HG03108 (cell line): Measurements from ENCODE around the gene CENPX.

Source experiments
- ATAC-seq: cut with Tn5 transposase; IDR thresholded peaks from one replicate; pipeline ENCODE4 v1.9.1; 2021; ENCODE audit warnings: moderate library complexity; ENCODE audit not compliant: unreplicated experiment

Gene CENPX

DNA sequence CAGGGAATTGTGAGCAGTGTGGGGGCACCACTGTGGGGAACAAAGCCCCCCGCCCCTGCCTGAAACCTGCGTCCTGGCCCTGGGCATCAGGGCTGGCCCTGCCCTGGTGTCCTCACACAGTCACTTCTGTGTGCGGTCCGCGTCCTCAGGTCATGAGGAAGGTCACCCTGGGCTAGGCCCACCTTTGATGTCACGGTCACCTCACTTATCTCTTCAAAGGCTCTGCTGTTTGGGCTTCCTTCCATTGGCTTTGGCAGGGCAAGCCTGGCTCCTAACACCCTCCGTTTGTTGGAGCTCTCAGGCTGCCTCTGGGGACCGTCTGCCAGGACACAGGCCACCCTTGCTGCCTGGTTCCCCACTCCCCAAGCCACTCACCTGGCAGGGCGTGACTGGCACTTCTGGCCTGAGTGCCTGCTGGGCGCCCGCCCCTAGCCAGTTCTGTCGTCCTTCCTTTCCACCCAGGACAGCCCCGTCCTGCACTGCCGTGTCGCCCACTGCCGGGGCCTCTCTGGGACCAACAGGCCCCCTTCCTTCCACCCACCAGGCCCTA, 8.8 kb downstream of the CENPX start:
- no peak for ATAC-seq

DNA sequence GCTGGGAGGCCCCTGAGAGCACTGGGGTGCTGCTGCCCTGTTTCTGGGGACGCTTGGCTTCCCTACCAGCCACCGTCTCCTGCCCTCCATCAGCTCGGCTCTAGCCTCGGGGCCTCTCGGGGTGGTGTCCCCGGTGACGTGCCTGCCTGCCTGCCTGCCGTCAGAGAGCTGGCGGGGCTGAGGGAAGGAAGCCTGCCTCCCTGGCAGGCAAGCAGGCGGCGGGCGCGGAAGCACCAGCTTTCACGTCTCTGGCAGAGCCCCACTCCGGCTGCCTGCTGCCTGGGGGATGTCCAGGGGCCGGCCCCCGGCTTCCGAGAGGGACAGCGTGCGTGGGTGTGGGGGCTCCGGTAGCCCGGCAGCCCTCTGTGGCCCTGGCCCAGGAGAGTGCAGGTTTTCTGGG, 9.3 kb downstream of the CENPX start:
- no peak for ATAC-seq

DNA sequence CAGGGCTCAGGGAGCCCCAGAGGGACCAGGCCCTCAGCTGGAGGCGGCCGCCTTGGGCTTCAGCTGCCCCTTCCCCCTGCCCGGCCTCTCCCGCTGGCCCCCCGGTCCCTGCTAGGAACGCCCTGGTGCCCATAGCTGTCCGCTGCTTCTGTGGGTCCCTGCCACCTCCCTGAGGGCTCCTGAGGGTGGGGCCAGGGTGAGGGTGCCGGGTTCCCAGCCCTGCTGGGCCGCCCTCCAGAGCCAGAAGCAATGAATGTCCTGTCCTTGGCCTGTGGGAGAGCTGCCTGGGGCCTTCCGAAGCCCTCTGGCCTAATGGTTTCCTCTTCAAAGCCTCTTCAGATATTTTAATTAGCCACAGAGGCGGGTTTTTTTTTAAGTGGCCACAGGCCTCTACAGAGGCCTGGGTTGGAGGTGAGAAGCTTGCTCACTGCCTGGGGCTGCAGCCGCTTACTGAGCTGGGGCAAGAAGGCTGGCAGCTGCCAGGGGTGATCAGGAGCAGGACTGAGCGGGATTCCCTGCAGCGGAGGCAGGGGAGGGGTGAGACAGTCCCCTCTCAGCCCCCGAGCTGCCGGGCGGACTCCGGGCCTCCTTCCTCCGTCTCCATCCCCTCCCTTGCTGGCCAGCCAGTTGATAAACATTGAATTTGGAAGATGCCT, 9.9 kb downstream of the CENPX start:
- ATAC-seq = no peak

DNA sequence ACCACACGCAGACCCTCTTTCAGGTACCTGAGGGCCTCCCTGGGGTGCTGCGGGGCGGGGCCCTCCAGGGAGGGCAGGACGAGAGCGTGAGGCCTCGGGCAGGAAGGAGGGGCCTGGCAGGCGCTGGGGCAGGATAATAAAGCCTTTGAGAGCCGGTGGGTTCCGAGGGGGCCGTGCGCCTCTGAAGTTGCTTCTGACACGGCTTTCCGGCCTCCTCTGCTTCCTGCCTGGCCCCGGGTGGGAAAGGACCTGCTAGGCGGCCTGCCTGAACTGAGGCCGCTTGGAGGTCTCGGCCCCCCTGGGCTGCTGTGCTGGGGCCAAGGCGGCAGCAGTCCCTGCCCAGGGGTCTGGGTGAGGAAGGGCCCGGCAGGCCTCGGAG, 10.4 kb downstream of the CENPX start:
- ATAC-seq = no peak

DNA sequence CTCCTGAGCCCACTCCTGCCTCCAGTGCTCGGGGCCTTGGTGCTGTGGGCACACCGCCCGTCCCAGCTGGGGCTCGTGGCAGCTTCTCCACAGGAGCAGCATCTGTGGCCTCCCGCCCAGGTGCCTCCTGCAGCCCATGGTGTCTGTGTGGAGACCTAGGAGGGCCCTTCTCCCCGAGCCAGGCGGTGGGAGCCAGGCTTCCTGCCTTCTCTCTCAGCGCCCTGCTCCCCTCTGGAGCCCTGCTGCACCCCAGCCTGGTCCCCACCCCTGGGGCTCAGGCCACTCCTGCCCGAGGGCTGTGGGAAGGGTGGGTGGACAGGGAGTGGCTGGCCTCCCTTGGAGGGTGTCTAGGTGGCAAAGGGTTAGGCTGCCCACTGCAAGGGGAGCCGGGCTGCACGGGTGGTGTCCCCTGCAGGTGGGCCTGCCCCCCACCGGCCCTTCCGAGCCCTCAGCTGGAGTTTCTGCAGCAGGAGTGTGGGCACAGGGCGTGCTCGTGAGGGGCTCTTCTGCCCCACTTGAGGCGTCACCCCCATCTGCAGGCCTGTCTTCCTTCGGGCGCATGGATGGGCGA, 11.0 kb downstream of the CENPX start:
- ATAC-seq = no peak

DNA sequence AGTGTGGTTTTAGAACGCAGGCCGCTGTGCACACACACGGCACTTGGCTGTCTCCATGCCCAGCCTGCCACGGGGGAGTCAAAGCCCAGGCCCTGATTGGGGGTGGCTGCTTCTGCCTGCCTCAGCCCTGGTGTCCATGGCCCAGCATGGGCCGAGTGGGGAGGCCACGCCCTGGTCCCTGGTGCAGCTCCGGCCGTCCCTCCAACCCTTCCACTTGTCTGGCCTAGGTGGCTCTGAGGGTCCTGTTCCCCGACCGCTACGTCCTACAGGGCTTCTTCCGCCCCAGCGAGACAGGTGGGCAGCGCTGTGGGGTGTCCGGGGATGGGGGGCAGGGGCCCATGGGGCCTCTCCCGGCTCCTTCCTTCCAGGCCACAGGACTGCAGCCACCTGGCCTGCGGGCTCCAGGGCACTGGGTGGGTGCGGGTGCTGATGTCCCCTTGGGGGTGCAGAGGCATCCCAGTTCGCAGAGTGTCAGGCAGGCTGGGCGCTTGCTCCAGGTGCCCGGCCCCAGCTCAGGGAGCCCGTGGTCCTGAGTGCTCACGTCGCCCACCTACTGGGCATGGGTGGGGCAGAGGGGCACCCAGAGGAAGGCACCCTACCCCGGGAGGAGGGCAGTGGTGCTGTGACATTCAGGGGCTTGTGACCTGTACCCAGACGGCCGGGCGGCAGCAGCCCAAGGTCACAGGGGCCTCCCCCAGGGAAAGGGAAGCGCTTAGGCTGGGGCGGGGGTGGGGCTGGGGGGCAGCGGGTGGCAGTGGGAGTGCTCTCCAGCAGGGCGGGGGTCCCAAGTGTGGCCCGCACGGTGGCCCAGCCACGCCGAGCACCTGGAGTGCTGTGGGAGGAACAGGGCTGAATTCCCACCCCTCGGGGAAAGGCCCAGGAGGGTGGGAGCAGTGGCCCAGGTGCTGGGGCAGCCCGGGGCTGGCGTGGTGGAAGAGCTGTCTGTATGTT, 11.8 kb downstream of the CENPX start:
- no peak for ATAC-seq

DNA sequence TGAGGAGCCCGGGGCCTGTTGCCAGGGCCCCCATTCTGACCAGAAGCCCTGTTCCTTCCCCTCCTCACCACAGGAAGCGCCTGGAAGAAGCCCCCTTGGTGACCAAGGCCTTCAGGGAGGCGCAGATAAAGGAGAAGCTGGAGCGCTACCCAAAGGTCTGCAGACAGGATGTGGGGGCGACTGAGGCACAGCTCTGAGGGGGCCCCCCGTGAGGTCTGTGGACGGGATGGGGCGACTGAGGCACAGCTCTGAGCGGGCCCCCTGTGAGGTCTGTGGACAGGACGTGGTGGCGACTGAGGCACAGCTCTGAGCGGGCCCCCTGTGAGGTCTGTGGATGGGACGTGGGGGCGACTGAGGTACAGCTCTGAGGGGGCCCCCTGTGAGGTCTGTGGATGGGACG, 13.3 kb downstream of the CENPX start:
- ATAC-seq = no peak

DNA sequence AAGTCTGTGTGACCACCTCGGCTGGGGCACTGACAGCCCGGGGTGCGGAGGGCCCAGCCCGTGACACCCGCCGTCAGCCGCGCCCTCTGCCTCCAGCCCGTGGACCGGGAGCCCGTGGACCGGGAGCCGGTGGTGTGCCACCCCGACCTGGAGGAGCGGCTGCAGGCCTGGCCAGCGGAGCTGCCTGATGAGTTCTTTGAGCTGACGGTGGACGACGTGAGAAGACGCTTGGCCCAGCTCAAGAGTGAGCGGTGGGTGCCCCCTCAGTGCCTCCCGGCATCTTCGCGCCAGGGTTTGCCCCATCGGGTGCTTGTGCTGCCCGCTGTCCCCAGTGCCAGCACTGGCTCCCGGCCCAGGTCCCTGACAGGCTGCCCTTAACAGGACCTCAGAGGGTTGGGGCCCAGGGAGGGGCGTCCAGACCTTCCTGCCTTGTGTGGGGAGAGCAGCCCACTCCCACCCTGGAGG, 13.7 kb downstream of the CENPX start:
- ATAC-seq = no peak

DNA sequence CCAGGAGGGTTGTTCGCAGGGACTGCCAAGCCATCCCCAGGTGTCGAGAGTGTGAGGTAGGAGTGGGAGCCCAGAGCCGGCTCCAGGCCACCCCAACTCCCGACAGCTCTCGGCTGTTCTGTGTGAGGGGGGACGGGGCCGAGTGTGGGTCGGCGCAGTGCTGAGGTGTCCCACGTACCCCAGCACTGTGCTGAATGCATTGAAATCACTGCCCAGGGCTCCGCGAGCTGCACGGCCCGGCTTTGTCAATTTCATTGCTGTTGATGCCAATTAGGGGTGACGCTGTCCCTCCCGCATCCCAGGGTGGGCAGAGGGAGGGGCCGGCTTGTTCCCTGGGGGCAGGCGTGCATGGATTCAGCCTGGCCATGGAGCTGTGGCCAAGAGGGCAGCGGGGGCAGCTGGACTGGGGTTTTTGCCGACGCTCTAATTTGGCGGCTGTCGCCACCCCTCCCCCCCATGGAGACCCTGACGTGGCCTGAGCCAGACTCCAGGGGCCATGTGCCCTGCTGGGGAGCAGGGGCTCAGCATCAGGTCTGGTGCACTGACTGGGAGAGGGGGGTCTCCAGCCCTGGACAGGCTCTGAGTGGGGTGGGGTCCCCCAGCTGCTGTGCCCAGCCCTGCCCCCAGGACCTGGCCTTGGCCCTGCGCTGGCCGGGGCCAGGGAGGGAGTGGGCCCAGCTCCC, 14.3 kb downstream of the CENPX start:
- ATAC-seq = no peak

DNA sequence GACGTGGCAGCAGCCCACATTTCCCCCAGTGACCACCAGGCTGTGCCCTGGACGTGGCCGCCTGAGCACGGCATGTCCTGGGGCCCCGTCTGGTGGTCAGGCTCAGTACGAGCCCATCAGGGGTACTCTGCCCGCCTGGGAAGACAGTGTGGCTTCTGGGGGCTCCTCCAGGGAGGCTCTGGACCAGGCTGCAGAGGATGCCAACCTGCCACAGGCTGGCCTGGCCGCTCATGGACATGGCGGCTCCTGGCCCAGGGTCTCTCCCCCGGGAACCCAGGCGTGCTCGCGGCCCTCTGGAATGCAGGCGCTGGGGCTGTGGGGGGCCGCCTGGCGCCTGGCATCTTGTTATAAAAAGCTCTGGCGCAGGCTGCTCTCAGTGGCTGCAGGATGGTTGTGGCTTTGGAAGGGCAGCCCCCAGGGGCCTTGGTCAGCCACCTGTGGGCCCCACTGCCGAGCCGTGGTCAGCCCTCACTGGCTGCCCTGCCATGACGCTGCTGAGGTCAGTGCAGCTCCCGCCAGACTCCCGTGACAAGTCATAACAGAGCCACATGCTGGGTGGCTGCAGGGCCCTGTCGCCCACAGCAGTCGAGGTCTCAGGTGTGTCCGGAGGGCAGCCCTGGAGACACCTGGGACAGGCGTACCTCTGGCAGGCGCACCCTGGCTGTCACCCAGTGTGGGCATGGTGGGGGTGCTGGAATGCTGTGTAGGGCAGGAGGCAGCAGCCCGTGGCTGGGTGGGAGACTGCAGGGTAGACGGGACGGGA, 15.0 kb downstream of the CENPX start:
- no peak for ATAC-seq

DNA sequence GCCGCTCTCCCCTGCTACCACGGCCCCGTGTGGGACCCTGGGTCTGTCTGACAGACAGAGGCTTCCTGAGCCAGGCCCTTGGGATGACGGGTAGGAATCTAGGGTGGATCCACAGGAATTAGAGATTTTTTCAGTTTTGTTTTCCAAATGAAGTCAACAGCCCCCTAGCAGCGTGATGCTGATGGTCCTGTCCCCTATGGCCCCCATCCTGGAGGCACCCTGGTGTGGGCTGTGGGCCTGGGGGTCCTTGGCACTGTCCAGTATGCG, 15.5 kb downstream of the CENPX start:
- no peak for ATAC-seq

DNA sequence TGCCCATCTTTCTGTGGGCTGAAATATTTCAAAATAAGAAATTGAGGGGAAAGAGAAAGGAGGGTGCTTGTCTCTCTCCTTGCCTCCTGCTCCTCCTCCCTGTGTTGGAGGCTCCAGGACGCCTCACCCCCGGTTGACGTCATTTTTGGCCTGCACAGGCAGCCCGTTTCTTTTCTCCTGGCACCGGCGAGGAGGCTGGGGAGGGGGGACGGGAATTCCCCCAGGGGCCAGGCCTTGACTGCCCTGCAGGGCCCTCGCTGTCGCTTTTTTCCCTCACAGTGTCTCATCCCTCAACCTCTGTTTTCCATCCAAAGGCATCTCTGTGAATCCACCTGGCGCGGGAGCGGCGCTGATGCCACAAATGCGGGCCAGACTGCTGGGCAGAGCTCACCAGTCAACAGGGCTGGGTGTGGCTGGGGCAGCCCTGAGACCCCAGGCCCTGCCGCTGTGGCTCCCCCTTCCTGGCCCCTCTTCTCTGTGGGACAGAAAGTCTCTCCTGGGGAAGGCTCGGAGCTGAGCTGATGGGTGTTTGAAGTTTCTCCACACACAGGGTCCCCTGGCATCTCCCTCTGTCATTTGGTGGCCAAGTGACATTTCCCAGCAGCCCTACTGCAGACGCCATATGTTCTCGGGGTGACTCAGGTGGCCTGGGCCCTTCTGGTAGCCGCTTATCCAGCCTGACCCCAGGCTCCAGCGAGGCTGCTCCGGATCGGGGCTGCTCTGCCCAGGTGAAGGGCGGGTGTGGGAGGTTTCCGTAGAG, 16.0 kb downstream of the CENPX start:
- no peak for ATAC-seq

DNA sequence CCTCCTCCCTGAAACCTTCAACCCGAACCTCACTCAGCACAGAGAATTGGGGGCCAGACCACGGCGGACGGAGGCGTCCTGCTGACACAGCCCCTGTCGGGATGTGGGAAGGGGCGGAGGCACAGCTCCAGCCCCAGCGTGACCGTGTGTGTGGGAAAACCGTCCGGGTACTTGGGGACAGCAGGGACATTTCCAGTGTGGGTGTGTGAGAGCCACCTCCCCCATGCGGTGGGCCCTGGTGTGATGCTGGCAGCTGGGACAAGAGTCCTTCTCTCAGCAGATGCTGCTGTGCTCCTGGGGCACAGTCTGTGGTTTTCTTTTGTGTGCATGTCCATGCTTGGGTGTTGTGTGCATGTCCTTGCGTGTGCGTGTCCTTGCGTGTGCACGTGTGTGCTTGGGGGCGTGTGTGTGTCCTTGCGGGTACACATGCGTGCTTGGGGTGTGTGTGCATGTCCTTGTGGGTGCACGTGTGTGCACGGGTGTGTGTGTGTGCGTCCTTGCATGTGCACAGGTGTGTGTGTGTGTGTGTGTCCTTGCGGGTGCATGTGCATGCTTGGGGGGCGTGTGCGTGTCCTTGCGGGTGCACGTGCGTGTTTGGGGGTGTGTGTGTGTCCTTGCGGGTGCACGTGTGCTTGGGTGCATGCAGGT, 16.9 kb downstream of the CENPX start:
- ATAC-seq = no peak

DNA sequence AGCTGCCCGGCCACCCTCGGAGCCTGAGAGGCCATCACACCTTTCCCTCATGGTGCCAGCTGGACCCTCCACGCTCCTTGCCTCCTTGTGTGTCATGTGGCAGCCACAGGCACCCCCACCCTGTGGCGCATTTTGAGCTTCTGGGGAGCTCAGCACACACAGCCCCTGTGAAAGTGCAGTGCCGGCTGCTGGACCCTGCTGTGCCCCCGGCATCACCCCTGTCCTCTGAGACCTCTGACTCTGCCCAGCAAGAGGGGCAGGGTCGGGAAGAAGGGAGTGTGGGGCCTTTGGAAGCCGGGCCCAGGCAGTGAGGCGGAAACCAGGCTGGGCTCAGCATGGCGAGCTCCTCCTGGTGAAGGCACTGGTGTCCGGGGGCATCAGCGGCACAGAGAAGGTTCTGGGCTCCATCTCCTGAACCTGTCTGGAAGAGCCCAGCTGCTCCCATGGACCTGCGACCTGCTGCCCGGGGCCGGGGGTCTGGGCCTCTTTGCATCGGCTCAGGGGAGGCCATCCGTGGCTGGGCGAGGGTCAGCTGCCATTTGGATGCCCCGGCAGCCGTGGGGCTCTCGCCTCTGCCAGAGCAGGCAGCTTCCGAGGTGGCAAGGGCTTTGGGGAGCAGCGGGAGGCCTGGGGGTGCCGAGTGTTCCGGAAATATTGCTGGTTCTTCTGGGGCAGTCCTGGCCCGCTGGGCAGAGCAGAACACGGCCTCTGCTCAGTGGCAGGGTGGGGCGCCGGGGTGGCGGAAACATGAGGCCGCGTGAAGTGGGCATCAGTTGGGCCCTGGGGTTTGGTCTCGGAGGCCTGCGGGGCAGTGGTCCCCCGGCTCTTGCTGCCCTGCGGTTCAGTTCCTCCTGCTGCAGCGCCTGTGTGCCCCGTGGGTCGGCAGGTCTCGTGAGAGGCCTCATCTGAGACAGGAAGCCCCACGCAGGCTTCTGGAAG, 17.9 kb downstream of the CENPX start:
- no peak for ATAC-seq

DNA sequence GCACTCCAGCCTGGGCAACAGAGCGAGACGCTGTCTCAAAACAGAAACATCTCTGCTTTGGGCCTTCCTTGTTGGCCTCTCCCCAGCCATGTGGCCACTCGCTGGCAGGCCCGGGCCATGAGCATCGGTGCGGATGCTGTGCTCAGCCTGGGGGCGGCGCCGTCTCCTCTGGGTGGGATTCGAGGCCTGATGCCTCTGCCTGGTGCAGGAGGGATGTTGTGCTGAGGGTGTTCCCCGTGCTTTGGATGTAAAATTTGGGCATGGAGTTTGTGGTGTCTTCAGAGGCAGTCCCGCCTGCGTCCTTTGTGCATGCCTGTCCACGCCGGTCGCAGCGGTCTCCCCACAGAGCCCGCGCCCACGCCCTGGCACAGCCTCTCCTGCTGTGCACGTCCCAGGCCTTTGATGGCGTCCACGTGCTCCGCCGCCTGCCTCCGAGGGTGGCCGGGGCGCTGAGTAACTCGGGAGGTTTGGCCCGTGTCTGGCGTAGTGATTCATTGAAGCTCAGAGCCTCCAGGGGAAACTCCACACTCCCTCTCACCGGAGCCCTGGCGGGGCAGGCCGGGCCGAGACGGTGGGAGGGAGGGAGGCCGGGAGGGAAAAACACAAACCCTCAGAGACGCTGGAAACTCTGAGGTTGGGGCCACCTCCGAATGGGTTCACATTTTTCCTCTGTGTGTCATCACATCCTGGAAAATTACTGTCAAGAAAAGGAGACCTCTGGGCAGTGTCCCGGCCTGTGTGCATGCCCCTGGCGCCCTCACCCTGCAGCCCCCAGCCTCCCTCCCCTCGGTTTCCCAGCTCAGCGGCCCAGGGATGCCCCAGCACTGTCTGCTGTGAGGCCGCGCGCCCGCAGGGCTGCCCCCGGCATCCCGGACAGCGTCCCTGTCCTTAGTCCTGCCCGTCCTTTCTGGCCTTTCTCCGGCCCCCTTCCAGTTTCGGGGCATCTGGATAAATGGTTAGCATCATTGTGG, 19.0 kb downstream of the CENPX start:
- no peak for ATAC-seq

DNA sequence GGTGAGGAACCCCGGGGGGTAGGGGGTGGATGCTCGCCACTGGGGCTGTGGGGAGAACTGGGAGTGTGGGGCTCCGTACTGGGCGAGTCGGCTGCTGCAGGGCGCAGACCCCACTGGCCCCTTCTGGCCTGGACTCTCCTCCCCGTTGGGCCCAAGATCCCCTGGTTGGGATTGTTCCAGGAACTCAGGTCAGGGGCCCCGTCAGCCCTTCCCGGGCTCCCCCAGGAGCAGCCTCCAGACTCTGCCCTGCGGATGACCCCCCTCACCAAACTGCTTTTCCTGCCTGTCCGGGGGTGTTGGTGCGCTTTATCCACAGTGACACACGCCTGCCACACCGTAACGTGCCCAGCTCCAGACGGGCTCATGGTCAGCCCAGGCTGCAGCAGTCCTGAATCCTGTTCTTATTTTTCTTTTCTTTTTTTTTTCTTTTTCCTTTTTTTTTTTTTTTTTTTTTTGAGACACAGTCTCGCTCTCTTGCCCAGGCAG, 21.1 kb downstream of the CENPX start:
- no peak for ATAC-seq
